ENCODE data around the gene GNAI1.

GRCh38 chr7:80135309-80136104, 876 bp downstream of the GNAI1 start:
- TF ChIP-seq CTCF (IDR thresholded peaks at IDR 0.05) (no peak), EZH2 (IDR thresholded peaks at IDR 0.05; ENCODE audit: borderline replicate concordance, insufficient read depth, low read depth, low read length, poor library complexity, severe bottlenecking) (no peak)

Measured in B cell (primary cell).